WTC11 (cell line): ENCODE data around the gene ATG4C.

Experiments used
- ATF3 ChIP-seq: sonication (generic); formaldehyde crosslinking; conservative IDR thresholded peaks from 2 replicates; pipeline ENCODE4 v1.8.1; 2022; ENCODE audit warnings: mild to moderate bottlenecking, missing genetic modification reagents
- HMGA2 ChIP-seq: fragments of 250-450 bp; sonication (Bioruptor Pico); IDR thresholded peaks from 2 replicates; pipeline ENCODE4 v1.4.0; 2021; ENCODE audit warnings: mild to moderate bottlenecking, moderate library complexity
- TEAD1 ChIP-seq: sonication (generic); formaldehyde crosslinking; IDR thresholded peaks from 2 replicates; pipeline ENCODE4 v1.8.0; 2022; ENCODE audit warnings: mild to moderate bottlenecking, missing genetic modification reagents
- TEAD4 ChIP-seq: sonication (generic); formaldehyde crosslinking; IDR thresholded peaks from 2 replicates; pipeline ENCODE4 v1.8.0; 2022; ENCODE audit warnings: mild to moderate bottlenecking, missing genetic modification reagents
- TF ChIP-seq, protein P1 (sequence below): fragments of 200-600 bp; IDR thresholded peaks from 2 replicates; pipeline ENCODE4 v1.8.0; 2022; ENCODE audit warnings: antibody characterized with exemption
- TF ChIP-seq, protein P2 (sequence below): sonication (generic); formaldehyde crosslinking; IDR thresholded peaks from 2 replicates; pipeline ENCODE4 v1.8.1; 2022; ENCODE audit warnings: low read depth, mild to moderate bottlenecking, moderate library complexity, missing genetic modification reagents, borderline replicate concordance

- TF ChIP-seq, protein P1, sequence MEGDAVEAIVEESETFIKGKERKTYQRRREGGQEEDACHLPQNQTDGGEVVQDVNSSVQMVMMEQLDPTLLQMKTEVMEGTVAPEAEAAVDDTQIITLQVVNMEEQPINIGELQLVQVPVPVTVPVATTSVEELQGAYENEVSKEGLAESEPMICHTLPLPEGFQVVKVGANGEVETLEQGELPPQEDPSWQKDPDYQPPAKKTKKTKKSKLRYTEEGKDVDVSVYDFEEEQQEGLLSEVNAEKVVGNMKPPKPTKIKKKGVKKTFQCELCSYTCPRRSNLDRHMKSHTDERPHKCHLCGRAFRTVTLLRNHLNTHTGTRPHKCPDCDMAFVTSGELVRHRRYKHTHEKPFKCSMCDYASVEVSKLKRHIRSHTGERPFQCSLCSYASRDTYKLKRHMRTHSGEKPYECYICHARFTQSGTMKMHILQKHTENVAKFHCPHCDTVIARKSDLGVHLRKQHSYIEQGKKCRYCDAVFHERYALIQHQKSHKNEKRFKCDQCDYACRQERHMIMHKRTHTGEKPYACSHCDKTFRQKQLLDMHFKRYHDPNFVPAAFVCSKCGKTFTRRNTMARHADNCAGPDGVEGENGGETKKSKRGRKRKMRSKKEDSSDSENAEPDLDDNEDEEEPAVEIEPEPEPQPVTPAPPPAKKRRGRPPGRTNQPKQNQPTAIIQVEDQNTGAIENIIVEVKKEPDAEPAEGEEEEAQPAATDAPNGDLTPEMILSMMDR: no peak
- TF ChIP-seq TEAD1 (CRISPR knock-in tag) (no peak), ATF3 (CRISPR knock-in tag) (no peak), HMGA2 (CRISPR knock-in tag) (no peak), TEAD4 (CRISPR knock-in tag) (no peak)
- TF ChIP-seq, protein P2, sequence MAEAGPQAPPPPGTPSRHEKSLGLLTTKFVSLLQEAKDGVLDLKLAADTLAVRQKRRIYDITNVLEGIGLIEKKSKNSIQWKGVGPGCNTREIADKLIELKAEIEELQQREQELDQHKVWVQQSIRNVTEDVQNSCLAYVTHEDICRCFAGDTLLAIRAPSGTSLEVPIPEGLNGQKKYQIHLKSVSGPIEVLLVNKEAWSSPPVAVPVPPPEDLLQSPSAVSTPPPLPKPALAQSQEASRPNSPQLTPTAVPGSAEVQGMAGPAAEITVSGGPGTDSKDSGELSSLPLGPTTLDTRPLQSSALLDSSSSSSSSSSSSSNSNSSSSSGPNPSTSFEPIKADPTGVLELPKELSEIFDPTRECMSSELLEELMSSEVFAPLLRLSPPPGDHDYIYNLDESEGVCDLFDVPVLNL: no peak
Measured at GRCh38 chr1:62800281-62800680, 16.3 kb downstream of the ATG4C start.
